DMS53 treated with DMSO at 0.1 percent for 48 hours (cell line): ENCODE data around the gene ZNF385A.

Source experiments
- DNase-seq: peaks from one replicate; lab custom pipeline; 2025; ENCODE audit not compliant: unreplicated experiment; lab: John Stamatoyannopoulos, UW

Gene ZNF385A

DNA sequence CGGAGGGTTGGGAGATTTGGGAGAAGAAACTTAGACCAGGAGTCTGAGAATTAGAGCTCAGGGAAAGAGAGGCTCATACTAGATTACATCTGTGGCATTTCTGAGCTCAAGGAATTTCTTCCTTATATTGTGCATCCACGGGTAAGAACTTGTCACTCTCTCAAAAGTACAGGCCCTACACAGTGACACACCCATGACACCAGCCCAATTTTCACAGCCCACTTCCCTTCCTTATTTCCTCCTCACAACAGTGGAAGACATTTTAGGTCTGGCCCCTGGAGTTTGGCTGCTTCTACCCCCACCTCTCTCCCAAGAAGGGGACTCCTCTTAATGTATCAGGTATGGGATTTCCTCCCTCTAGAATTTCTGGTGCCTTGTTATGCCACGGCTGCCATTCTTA, 9.2 kb upstream of the ZNF385A start:
- DNase-seq, result no peak

DNA sequence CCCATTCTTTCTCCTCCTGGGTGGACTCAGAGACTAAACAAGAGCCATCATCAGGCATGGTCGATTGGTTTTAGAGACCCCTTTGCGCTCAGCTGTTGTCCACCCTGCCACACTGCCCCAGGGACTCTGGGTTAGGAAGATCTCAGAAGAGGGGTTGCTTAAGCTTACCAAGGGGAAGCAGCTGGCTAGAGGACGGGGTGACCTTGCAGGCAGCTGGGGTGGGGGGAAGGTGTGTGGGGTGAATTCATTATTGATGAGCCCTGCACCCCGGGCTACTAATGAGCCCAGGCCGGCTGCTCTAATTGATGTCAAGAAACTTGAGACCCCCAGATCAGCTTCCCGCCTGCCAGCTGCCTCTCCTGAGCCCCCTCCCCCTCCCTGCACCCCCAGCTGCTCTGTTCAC, 8.7 kb upstream of the ZNF385A start:
- DNase-seq, result no peak

DNA sequence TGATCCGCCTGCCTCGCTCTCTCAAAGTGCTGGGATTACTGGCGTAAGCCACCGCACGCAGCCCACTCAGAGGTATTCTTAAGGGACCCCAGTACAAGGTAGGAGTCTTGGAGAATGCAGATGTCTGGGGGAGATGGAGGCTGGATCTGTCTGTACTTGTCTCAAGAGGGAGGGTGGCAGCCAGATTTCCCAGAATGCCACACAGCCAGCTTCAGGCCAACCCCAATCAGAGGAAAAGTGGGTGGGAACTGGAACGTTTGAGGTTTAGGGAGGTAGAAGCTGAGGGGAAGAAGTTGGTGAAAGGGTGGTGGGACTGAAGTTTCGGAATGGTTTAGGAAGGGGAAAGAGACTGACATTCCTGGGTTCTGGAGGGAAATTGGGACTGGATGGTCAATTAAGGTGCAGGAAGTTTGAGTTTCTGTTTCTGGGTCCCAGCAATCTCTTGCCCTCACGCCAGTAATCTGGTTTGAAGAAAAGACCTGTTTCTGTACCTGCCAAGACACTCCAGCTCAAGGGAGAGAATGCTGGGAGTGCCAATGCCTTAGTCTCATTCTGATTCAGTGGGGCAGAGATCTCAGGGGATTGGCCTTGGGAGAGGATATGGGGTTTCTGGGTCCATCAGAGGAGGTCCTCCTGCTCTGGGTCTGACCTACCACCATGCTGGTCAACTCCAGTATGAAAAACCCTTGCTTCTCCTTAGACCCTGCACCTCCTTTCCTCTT, 8.1 kb upstream of the ZNF385A start:
- no peak for DNase-seq

DNA sequence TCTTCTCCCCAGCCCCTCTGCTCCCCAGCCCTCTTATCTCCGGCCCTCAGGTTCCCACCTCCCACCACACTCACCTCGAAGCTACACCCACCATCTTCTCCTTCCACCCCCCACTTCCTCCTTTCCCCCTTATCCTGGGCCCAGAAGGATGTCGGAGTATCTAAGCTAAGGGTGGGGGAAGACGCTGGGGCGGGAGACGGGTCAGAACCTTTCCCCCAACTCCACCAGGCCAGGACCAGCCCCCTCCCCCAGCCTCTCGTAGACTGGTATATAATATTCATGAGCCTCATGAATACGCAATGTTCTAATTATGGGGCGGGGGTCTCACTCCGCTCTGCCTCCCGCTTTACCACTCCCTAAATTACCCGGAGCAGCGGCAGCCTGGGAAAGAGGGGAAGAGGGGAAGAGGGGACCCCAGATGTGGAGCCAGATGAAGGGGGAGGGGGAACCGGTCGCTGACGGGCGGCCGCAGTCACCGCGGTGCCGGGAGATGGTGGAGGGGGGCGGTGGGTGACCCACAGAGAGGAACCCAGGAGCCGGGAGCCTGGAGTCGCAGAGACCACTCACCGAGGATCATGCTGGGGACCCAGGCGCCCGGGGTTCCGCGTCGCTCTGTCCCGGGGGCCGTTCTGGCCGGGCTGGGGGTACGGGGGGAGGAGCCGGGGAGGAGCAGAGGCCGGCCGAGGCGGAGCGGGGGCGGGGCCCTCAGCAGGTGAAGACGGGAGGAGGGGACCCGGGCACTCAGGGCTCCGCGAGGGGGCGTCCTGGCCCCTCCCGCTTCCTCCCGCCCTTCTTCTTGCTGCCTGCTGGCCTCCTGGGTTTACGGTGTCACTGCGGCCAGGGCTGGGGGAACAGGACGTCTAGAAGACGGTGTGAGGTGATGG, 6.4 kb upstream of the ZNF385A start:
- DNase-seq, result peak; percentile 38

DNA sequence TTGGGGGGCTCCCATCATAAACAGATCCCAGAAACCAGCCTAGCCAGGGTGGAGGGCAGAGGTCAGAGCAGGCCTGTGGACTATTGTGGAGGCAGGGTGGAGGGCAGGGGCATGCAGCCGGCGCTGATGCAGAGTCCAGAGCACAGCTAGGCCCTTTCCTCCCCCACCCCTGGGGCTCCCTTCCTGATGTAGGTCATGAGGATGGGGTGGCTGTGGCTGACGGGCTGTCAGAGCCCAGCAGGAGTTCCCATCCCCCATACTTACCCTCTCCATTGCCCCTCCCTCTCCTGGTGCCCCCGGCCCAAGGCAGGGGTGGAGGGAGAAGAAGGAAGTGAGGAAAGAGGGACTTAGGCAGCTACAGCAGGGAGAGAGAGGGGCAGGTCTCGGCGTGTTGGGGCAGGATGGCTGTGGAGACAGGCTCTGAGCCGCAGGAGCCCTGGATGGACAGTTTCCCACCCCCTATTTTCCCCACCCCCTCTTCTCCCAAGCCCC, 5.7 kb upstream of the ZNF385A start:
- DNase-seq, result no peak

DNA sequence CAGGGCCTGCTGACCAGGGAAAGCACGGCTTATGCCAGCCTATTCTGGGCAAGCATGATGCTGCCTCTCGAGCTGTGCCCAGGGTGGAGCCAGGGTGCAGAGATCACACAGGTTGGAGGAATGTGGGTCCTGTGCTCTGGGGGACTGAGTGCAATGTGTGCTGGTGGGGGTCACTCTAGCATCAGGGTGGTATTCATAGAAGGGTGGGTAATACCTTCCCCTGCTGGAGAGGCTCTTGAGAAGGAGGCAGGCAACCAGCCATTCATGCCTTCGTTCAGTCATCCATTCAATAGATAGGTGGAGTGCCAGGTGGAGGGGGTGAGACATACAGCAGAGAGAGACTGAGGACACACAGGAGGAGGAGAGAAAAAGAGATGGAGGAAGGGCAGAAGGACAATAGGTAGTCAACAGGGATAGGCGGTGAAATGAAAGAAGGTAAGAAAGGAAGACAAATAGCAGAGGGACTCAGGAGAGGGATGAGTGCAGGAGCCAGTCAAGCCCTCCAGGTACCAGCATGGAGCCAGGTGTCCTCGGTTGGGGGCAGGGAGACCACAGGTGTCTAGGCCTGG, 5.2 kb upstream of the ZNF385A start:
- no peak for DNase-seq

DNA sequence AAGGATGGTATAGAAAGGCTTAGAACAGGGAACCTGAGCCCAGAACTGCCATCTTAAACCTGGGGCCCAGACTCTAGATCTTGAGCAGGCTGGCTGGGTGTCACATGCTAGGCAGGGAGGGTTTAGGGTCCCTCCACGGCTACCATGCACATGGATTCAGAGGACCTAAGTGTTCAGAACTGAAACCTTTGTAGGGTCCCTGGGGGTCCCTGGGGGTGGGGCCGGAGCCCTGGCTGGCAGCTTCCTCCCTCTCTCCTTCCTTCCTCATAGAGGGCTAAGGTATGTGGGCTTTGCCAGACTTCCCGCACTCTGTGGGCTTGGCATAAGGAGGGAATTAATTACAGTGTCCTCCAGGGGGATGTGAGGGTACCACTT, 4.6 kb upstream of the ZNF385A start:
- no peak for DNase-seq

DNA sequence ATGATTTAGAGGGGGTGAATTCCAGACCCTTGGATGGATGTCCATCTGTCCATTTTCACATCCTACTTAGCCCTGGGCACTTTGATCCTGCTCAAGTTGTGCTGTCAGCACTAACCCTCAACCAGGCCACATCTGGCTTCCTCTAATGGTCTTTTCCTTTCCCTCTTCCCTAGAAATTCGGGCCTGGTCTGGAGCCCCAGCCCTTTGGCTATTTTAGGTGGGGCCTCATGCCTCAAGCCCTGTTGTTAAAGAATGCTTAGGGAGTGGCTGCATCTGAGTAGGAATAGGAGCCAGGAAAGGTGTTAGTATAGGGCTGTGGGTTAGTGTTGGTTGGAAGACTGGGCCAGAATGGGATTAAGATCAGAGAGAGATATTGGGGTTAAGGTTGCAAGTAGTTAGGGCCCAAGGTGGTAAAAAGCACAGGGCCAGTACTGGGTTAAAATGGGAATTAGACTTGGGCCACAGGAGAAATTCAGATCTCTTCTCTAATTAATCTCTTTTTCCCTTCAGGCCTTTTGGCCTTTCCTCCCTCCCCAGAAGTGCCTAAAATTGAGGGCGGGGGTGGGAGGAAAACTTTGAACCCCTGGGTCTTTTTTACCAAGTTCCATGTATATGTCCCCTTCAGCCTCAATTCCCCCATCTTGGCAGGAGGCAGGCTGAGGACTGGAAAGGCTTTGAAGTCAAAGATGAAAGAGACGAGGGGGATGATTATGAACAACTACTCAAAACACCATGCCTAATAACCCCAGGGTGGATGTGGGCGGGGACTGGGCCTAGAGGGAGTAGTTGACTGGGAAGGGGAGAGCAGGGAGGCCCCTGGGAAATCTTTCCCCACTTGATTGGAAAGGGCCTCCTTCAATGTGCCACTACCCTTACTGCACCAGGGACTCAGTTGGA, 4.0 kb upstream of the ZNF385A start:
- no peak for DNase-seq

DNA sequence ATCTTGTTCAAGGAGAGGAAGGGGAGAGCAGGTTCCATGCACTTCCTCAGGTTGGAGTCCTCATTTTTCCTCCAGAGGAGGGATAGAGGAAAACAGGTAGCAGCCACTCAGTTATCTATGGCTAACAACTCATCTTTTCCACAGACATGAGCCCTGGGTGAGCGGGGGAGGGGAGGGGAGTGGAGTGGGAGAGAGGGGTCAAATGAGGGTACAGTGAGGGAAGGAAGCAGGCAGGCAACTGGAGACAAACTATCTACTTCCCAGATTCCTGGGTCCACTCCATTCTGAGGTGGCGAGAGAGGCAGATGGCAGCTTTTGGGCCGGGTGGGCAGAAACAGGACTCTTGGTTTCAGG, 2.6 kb upstream of the ZNF385A start:
- no peak for DNase-seq

DNA sequence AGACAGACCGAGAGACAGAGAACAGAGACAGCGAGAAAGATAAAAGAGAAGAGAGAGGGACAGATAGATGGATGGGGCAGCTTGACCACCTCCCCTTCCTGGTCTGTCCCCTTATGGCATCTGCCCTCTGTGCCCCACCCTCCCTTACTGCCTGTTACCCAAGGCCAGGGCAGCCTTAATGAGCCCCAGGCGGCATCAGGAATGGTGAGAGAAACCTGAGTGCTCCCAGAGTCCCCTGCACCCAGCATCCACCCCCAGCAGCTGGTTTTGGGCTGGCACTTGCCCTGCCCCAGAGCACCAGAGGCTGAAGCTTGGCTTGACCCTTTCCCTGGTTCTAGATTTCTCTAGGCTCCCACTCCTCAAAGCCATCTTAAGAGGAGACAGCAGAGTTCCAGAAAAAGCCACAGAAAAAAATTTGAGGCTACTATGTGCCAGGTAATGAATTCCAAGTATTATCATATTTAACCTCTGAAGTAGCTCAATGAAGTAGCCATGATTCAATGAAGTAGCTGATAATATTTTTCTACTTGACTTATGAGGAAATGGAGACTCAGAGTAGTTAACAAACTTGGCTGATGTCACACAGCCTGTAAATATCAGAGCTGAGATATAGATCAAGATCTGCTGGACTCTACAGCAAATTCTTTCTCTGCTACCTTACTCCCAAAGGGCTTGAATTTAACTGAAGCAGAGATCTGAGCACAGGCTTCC, 2.0 kb upstream of the ZNF385A start:
- no peak for DNase-seq

DNA sequence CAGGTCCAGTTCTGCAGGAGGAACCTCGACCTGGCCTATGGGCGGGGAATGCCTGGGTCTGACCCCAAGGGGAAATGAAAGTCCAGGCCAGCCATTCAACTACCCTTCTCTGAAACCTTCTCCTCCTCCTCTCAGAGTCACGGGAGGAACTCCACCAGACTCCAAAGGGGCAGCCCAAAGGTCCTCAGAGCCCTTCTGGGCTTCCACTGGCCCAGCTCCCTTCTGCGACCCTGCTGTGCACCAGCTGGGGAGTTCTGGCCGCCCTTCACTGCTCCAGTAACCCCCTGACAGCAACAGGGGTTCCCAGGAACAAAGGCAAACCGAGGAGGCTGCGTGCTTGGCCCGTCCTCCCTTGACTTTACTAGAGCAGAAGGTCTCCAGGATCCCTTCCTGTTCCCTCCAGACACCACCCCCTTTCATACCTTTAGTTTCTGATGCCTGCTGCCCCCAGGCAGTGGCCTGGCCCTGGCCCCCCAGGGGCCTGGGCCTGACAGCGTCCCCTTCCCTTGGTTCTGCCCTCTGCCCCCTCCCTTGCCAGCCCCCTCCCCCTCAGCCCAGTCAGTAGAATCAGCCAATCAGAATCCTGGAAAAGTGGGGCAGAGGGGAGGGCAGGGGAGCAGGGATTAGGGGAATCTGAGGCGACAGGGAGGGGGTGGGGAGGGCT, 850 bp upstream of the ZNF385A start:
- no peak for DNase-seq

DNA sequence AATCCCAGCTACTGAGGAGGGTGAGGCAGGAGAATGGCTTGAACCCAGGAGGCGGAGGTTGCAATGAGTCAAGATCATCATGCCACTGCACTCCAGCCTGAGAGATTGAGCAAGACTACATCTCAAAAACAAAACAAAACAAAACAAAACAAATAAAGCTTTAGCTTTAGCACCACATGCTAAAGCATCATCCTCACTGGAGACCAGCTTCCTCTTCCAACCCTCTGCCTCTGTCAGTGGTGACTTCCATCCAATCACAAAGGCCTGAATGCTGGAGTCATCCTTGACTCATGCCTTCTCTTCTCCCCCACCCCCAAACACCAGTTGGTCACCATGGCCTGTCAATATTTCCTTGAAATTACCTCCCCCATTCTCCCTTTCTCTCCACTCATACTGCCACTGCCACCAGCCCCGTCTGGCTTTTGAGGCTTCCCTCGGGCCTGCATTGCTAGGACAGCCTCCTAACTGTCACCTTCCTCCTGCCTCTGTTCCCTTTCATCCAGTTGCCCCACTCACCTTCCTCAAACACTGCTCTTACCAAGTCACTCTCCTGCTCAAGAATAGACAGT, 1.4 kb downstream of the ZNF385A start:
- no peak for DNase-seq

DNA sequence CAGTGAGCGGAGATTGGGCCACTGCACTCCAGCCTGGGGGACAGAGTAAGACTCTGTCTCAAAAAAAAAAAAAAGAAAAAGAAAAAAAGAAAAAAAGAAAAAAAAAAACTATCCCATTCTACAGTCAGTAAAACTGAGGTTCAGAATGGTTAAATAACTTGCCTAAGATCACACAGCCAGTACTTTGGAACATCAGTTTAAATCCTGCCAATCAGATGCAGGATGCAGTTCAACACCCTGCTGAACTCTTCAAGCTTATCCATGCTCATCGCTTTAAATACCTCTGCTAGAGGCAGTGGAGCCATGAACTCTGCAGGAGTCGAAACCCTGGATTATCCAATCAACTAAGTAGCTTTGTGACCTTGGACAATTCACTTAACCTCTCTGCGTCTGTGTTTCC, 3.4 kb downstream of the ZNF385A start:
- DNase-seq, result no peak

DNA sequence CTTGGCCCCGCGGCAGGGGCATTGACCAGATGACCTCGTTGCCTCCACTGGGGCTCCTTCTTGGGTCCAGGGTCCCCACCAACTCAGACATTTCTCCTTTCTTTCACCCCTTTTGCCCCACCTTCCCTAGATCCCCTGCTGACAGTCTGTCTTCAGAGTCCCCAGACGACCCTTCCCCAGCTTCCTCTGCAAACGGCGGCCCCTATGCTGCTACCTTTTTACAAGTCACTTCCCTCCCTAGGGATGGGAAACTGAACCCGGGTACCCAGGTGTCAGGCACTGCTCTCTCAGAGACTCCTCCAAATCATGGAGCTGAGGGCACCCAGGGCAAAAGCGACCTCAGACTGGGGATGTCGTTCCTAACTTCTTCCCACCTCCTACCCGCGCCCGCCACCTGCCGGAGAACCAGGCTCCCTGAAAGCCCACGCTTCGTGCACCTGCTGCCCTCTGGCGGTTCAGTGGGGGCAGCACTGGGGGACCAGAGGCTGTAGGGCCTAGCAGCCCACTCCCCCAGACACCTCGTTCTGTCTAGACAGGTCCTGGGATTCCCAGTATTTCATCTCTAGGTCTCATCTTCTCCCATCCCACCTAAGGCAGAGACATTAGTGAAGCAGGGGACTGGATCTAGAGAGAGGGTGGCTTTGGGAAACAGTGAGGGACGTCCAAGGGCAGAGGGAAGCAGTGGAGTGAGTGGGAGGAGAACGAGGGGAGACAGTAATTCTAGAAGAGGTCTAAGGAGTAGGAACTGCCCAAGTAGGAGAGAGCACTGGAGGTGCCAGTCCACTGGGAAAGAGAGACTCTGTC, 4.9 kb downstream of the ZNF385A start:
- DNase-seq, result peak; percentile 88

DNA sequence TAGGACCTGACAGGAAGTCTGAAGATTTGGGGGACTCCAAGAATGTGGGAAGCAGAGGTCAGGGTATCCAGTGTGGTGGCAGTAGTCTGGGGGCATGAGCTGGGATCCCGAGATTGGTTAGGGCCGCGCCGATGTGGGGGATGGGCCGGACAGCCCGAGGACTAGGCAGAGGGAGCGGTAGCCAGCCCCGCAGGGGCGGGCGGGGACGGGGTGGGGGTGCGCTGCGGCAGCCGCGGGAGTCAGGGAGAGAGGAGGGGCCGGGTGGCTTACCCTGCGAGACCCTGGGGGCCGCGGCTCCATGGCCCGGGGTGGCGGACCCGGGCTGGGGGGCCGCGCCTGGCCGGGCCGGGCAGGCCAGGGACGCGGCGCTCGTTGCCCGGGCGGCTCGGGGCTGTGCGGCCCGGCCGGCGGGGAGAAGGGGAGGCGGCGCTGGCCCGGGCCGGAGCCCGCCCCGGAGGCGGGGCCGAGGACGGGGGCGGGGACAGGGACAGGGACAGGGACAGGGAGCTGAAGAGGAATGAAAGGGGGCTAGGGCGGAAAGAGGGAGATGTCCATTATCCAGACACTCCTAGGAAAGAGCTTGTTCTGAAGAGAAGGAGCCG, 5.6 kb downstream of the ZNF385A start:
- peak; percentile 54 for DNase-seq

DNA sequence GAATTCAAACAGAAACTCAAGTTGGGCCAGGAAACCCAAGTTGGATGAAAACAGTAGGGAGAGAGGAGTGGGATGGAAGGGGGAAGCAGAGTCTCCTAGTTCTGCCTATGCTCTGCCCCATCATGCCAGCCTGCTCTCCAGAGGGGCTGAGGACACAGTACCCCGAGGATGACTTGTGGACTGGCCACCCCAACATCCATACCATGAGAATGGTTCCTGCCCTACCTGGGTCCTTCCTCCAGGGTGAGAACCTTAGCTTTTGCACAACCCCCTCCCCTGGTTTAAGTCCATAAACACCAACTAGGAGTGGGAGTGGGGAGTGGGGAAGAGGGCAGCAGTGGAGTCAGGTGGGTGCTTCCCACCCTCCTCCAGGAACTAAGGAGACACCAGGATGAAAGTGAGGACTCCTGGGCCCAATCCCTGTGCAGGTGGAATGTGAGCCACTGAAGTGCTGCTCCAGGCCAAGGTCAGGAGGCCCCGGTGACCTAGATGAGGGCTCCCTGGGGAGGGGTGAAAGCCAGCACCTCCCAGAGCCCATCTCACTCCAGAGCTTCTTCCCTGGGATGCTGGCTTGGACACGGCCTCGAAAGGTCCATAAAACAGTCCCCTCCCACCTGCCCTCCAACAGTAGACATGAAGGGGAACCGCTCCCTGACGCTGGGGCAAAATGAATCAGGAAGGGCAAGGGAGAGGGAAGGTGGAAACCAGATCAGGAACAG, 6.6 kb downstream of the ZNF385A start:
- no peak for DNase-seq

DNA sequence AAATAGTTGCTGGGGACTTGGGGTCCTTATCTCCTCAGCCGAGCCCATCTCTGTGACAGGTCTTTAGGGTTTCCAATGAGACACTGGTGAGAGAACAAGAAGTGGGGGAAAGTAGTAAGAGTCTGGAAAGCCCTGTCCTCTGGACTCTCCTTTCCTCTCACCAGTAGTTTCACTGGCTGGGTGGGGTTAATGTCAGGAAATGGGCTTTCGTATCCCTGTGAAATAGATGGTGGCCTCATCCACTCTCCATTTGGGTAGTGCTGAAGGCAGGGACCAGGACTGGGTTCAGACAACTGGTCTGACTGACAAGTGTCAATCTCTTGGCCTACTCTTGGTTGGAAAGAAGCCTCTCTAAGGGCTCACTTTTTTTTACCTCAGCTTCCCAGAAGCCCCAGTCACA, 7.5 kb downstream of the ZNF385A start:
- no peak for DNase-seq

DNA sequence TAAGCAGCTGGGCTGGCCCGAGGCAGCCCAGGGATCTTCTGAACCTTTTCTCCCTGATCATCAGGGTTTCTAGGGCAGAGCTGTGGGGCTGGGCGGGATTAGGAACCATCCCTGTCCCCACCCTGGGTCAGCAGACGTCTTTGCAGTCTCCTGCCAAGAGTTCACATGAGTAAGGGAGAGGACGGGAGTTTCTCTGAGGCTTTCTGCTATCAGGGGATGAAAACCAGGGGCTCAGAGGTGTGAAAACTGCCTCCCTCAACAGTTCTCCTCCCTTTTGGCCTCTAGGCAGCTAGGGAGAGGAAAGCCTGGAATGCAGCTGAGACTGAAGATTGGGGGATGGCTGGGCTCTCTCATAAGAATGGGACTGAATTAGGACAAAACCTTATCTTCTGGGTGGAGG, 7.9 kb downstream of the ZNF385A start:
- DNase-seq, result no peak
